BLaER1 treated with 17β-estradiol and CSF1 and Interleukin-3, amounts not matched to agents 10 nM and 100 nM (cell line): ENCODE measurements around the gene ACBD6.

Experiments
- H3K27ac ChIP-seq, 11 experiments: shearing (Covaris generic); formaldehyde crosslinking; 2 replicates each; pipeline ENCODE4 v1.8.1; 2022
- H3K27me3 ChIP-seq, 11 experiments: shearing (Covaris generic); formaldehyde crosslinking; 2 replicates each; pipeline ENCODE4 v1.8.1; 2022
- H3K36me3 ChIP-seq, 11 experiments: shearing (Covaris generic); formaldehyde crosslinking; 2 replicates each; pipeline ENCODE4 v1.8.1; 2022
- H3K4me1 ChIP-seq, 10 experiments: shearing (Covaris generic); formaldehyde crosslinking; 2 replicates each; pipeline ENCODE4 v1.8.1; 2022
- H3K4me2 ChIP-seq, 11 experiments: shearing (Covaris generic); formaldehyde crosslinking; 2 replicates each; pipeline ENCODE4 v1.8.1; 2022
- H3K4me3 ChIP-seq, 10 experiments: shearing (Covaris generic); formaldehyde crosslinking; 2 replicates each; pipeline ENCODE4 v1.8.1; 2022
- H3K9ac ChIP-seq, 11 experiments: shearing (Covaris generic); formaldehyde crosslinking; 2 replicates each; pipeline ENCODE4 v1.8.1; 2022
- H3K9me3 ChIP-seq, 11 experiments: shearing (Covaris generic); formaldehyde crosslinking; replicated peaks in 1 of 11; 2 replicates each; pipeline ENCODE4 v1.8.1; 2022
- H4K20me1 ChIP-seq, 11 experiments: shearing (Covaris generic); formaldehyde crosslinking; 2 replicates each; pipeline ENCODE4 v1.8.1; 2022
- Cebpa-rat ChIP-seq, 11 experiments: shearing (Covaris generic); IDR thresholded peaks; 2 replicates each; pipeline ENCODE4 v1.8.1; 2022

The ACBD6 gene

DNA sequence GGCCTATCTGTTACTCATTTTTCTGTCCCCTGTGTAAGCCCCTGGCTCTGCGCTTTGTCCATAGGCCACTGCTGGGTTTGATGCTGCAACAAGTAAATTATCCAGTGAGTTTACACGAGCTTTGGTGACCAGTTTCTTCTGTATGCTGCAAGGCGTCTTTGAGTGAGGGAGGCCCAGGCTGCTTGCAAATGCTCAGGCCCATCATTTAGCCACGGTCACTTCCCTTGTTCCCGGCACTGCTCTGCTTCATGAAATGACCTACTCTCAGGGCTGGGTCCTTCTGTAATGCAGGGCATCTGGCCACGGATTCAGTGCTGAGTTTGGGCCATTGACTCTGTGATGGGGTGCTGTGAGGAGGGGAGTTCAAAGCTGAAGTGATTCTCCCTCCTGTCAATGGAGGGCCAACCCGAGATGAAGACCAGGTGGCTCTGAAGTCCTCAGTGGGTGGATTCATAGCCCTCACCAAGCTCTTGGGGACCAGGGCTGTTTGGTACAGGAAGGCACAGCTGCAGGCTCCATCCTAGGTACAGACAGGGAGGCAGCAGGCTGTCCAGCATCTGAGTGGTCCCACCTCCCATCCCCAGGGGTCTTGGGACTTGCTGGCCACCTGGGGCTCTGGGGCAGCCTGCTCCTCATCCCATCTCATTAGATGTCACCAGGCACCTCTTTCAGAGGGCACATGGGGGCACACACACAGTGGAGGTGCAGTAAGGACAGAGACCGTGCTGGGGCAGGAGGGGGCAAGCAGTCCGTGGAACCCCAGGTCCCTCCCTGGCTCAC is 250.7 kb downstream of the ACBD6 start:
- Histone ChIP-seq H3K9me3 (no peaks in the 10 kb centered on the region), H3K4me1 (peaks cover 0 to 19% (median 15%) of the 10 kb centered on the region in 10 experiments; a peak in 13 of 20 replicates), H3K4me2 (no peak overlapping the region), H3K36me3 (no peaks in the 10 kb centered on the region), H4K20me1 (peaks cover 0 to 16% (median 0%) of the 10 kb centered on the region in 11 experiments; a peak in 6 of 22 replicates), H3K27me3 (peaks cover 0 to 24% (median 0%) of the 10 kb centered on the region in 11 experiments; a peak in 6 of 22 replicates), H3K9ac (no peak overlapping the region), H3K27ac (no peak overlapping the region), H3K4me3 (no peak overlapping the region)
- no peak for TF ChIP-seq Cebpa-rat (IDR thresholded peaks at IDR 0.05)

DNA sequence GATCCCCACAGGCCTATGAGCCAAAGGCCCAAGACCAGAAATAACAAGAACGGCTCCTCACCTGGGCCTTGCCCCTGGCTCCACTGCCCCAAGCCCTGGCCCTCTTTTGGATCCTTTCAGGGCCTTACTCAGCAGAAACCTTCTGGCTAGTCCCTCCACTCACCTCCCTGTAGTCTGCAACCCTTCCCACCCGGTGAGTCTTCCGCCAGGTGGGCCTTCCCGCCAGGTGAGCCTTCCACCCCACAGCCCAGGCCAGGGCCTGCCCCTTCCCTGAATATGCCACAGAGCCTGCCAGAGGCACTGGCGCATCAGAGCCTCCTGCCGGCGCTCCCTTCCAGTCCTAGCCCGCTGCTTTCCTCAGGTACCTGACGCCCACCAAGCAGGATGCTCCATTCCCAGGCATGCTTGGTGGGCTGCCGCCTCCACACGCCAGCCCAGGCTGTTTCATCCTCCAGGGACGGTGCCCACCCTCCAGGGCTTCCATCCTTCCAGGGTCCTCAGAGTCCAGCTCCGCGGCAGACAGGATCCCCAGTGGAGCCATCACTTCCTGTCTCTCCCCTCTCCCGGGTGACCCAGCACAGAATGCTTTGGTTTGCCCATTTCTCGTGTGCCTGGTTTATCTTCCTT is 251.4 kb downstream of the ACBD6 start:
- peaks cover 0 to 16% (median 0%) of the 10 kb centered on the region in 11 experiments; a peak in 6 of 22 replicates for H4K20me1 ChIP-seq
- H3K4me3 ChIP-seq: no peak overlapping the region
- H3K4me1 ChIP-seq: peaks cover 0 to 15% (median 14%) of the 10 kb centered on the region in 10 experiments; a peak in 13 of 20 replicates
- no peak overlapping the region for H3K9ac ChIP-seq
- no peak overlapping the region for H3K4me2 ChIP-seq
- no peak overlapping the region for H3K27ac ChIP-seq
- peaks cover 0 to 24% (median 0%) of the 10 kb centered on the region in 11 experiments; a peak in 6 of 22 replicates for H3K27me3 ChIP-seq
- H3K9me3 ChIP-seq: no peaks in the 10 kb centered on the region
- no peak for TF ChIP-seq Cebpa-rat (IDR thresholded peaks at IDR 0.05)
- H3K36me3 ChIP-seq: no peaks in the 10 kb centered on the region

DNA sequence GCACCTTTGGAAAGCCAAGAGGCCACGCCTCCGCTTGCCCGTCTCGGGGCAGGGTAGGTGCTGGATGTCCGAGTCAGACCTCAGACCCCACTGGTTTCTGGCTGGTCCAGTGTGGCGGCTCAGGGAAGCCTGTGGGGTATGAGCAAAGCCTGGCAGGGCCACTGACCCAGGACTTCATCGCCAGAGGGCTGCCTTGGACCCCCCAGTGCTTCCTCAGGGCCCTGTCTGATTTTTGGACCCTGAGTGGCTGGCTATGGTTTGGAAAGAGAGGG is 251.9 kb downstream of the ACBD6 start:
- TF ChIP-seq Cebpa-rat (IDR thresholded peaks at IDR 0.05): no peak
- Histone ChIP-seq H3K9me3 (no peaks in the 10 kb centered on the region), H3K4me3 (no peak overlapping the region), H3K36me3 (no peaks in the 10 kb centered on the region), H3K9ac (no peak overlapping the region), H3K27me3 (peaks cover 0 to 18% (median 0%) of the 10 kb centered on the region in 11 experiments; a peak in 6 of 22 replicates), H4K20me1 (peaks cover 0 to 16% (median 0%) of the 10 kb centered on the region in 11 experiments; a peak in 5 of 22 replicates), H3K4me1 (peaks cover 0 to 10% (median 9%) of the 10 kb centered on the region in 10 experiments; a peak in 13 of 20 replicates), H3K4me2 (no peak overlapping the region), H3K27ac (no peak overlapping the region)

DNA sequence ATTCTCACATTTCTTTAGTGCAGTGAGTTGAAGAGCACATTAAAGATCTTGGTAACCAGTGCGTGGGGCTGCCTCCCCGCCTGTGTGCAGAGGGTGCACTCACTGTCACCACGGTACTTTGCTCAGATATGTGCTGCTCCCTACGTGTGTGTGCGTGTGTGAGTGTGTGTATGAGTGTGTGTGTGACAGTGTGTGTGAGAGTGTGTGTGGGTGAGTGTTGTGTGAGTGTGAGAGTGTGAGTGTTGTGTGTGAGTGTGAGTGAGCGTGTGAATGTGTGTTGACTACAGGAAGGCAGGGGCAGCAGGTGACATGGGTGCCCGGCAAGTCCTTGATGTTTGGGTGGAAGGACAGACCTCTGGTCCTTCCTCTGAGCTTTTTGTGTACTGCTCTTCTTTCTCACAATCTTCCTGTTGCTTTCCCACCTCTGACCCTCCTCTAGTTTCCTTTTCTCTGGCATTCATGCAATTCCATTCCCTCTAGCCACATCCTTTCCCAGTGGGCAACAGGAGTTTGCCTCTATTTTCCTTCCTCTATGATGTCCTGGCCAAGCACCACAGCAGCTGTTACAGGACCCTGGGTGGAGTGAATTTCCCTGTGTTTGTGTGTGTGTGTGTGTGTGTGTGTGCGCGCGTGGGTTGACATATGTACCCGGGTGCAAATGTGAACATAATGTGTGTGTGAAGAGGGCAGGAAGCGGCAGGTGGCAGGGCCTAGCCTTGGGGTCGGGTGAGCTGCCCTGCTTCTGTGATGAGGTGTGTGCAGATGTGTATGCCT is 252.5 kb downstream of the ACBD6 start:
- no peak overlapping the region for H3K4me3 ChIP-seq

DNA sequence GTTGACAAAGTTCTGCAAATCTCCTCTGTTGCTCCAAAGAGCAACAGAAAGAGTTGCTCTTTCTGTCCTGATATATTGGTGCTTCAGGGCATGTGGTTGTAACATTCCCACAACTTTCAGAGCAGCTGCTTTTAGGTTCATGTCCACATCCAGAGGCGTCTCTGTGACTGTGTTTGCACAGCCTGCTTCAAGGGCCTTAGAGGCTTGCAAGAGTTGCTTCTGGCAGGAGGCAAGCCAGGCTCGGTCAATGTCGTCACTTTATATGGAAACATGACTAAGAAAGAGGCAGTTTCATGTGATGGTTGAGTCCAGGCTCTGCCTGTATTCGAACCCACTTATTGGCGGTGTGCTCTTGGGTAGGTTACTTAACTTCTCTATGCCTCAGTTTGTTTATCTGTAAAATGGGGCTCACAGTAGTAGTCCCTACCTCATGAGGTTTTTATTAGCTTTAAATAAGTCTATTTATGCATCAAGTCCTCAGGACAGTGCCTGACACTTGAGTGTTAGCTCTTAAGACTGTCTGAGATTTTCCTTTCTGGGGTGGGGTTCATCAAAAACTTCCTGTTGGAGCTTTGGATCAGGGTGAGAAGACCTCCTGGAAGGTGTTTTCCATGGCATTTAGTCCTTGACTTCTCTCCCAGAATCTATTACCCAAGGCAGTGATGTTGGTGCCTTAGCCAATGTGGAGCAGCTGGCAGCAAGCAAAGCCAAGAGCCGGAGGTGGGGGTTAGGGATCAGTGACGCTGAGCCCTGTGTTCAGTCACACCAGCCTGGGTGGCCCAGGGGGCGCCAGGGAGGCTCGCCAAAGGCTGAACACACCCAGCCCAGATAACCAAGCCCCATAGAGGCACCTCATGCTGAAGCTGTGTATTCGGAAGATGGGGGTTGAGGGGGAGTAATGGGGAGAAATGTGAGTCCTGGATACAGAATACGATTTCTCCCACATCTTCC is 253.4 kb downstream of the ACBD6 start:
- Histone ChIP-seq H3K27ac (no peak overlapping the region), H3K4me2 (no peak overlapping the region), H3K9ac (no peak overlapping the region), H3K4me1 (peaks cover 0 to 9% (median 6%) of the 10 kb centered on the region in 10 experiments; a peak in 9 of 20 replicates), H3K4me3 (no peak overlapping the region), H4K20me1 (peaks cover 0 to 9% (median 0%) of the 10 kb centered on the region in 11 experiments; a peak in 5 of 22 replicates), H3K36me3 (no peaks in the 10 kb centered on the region), H3K9me3 (no peaks in the 10 kb centered on the region), H3K27me3 (peaks cover 0 to 4% (median 0%) of the 10 kb centered on the region in 11 experiments; a peak in 3 of 22 replicates)
- no peak for TF ChIP-seq Cebpa-rat (IDR thresholded peaks at IDR 0.05)

More for the DNA sequence above, 252.5 kb downstream of the ACBD6 start:
- H3K4me1 ChIP-seq: peaks cover 0 to 7% (median 7%) of the 10 kb centered on the region in 10 experiments; a peak in 11 of 20 replicates
- no peak overlapping the region for H3K4me2 ChIP-seq
- H4K20me1 ChIP-seq: peaks cover 0 to 14% (median 0%) of the 10 kb centered on the region in 11 experiments; a peak in 6 of 22 replicates
- H3K27me3 ChIP-seq: peaks cover 0 to 13% (median 0%) of the 10 kb centered on the region in 11 experiments; a peak in 4 of 22 replicates
- no peaks in the 10 kb centered on the region for H3K9me3 ChIP-seq
- H3K36me3 ChIP-seq: no peaks in the 10 kb centered on the region
- no peak overlapping the region for H3K9ac ChIP-seq
- TF ChIP-seq Cebpa-rat (IDR thresholded peaks at IDR 0.05): no peak
- no peak overlapping the region for H3K27ac ChIP-seq

DNA sequence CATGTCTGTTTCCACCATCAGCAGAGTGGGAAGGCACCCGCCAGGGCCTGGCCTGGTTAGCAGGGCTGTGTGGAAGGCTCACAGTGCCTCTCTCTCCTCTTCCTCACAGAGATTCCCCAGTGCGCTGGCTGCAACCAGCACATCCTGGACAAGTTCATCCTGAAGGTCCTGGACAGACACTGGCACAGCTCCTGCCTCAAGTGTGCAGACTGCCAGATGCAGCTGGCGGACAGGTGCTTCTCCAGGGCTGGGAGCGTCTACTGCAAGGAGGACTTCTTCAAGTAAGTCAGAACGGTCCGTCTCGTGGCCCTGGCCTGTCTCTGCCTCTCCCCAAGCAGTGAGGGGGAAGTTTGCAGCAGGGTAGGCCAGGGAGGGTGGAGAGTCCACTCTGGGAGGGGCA is 254.2 kb downstream of the ACBD6 start:
- peaks cover under 1 to 11% (median 7%) of the 10 kb centered on the region in 11 experiments; a peak in 19 of 22 replicates for H3K27me3 ChIP-seq
- H3K9me3 ChIP-seq: no peaks in the 10 kb centered on the region
- H3K4me3 ChIP-seq: no peak overlapping the region
- H3K4me2 ChIP-seq: no peak overlapping the region
- no peak overlapping the region for H3K27ac ChIP-seq
- TF ChIP-seq Cebpa-rat (IDR thresholded peaks at IDR 0.05): no peak
- H3K4me1 ChIP-seq: peaks cover 0 to 9% (median 6%) of the 10 kb centered on the region in 10 experiments; a peak in 9 of 20 replicates
- no peaks in the 10 kb centered on the region for H3K36me3 ChIP-seq
- H3K9ac ChIP-seq: no peak overlapping the region
- H4K20me1 ChIP-seq: peaks cover 0 to 8% (median 0%) of the 10 kb centered on the region in 11 experiments; a peak in 2 of 22 replicates

DNA sequence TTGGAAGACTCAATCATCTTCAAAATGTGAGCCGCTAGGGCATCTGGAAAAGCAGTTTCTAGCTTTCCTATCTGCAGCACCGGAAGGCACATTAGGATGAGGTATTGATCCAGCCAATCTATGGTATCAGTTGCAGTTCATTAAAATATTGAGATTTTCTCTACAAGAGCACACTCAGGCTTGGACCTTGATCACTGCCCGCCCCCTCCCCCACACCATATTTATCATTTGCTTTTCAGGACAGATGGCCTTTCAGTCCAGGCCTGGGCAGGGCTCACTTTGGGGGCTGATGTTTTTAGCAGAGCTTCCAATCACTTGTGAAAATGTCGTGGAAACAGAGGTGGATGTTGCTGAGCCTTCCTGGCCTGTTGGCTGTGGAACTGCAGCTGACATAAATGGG is 254.8 kb downstream of the ACBD6 start:
- no peaks in the 10 kb centered on the region for H3K36me3 ChIP-seq
- no peak overlapping the region for H3K4me3 ChIP-seq
- no peak overlapping the region for H3K9ac ChIP-seq
- no peak overlapping the region for H3K27ac ChIP-seq
- H3K4me1 ChIP-seq: peaks cover 0 to 9% (median 6%) of the 10 kb centered on the region in 10 experiments; a peak in 9 of 20 replicates
- no peak overlapping the region for H3K4me2 ChIP-seq
- H4K20me1 ChIP-seq: peaks cover 0 to 8% (median 0%) of the 10 kb centered on the region in 11 experiments; a peak in 2 of 22 replicates
- H3K9me3 ChIP-seq: no peaks in the 10 kb centered on the region
- H3K27me3 ChIP-seq: peaks cover 7 to 17% (median 13%) of the 10 kb centered on the region in 11 experiments; a peak in 20 of 22 replicates
- TF ChIP-seq Cebpa-rat (IDR thresholded peaks at IDR 0.05): no peak

DNA sequence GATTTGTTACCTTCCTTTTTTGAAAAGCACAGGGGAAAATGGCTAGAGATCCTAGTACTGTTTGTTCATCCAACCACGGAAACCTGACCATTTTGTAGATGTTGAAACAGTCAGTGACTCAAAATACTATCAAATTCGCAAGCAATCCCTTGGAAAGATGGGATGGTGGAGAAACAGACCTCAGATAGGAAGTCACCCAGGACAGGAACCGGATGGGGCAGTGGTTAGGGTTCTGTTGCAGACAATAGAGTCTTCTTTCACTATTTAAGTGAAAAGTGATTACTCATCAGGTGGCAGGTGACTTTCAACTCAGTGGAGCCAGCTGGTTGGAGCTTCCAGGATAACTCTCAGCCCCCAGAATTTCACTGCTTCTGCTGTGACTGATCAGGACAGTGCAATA is 255.3 kb downstream of the ACBD6 start:
- no peak for TF ChIP-seq Cebpa-rat (IDR thresholded peaks at IDR 0.05)
- Histone ChIP-seq H3K36me3 (no peaks in the 10 kb centered on the region), H3K27me3 (peaks cover 11 to 21% (median 18%) of the 10 kb centered on the region in 11 experiments; a peak in 20 of 22 replicates), H3K9me3 (no peaks in the 10 kb centered on the region), H3K4me2 (no peak overlapping the region), H3K4me3 (no peak overlapping the region), H3K27ac (no peak overlapping the region), H3K9ac (no peak overlapping the region), H4K20me1 (peaks cover 0 to 7% (median 0%) of the 10 kb centered on the region in 11 experiments; a peak in 2 of 22 replicates), H3K4me1 (peaks cover 0 to 9% (median 6%) of the 10 kb centered on the region in 10 experiments; a peak in 9 of 20 replicates)
